Progenitor cell of endocrine pancreas (in vitro differentiated cells): ENCODE measurements around the gene ING5. TPM values are rescaled to one million over a fixed set of nuclear protein-coding genes. Genes with fewer than 3 reads are reported as not detected.

Experiments
- DNase-seq: peaks from one replicate; pipeline ENCODE4 v3.0.0; 2021; ENCODE audit warnings: low spot score; ENCODE audit not compliant: unreplicated experiment
- H3K27ac Mint-ChIP-seq: 2 replicates; pipeline ENCODE4 v1.8.0; 2021; ENCODE audit warnings: mild to moderate bottlenecking, moderate library complexity, mixed read lengths
- H3K27me3 Mint-ChIP-seq: 2 replicates; pipeline ENCODE4 v1.8.0; 2021; ENCODE audit warnings: mixed read lengths
- H3K36me3 Mint-ChIP-seq: 2 replicates; pipeline ENCODE4 v1.8.0; 2022; ENCODE audit warnings: mixed read lengths; ENCODE audit not compliant: insufficient read depth
- H3K4me1 Mint-ChIP-seq: 2 replicates; pipeline ENCODE4 v1.8.0; 2021; ENCODE audit warnings: low read depth, mixed read lengths
- H3K4me3 Mint-ChIP-seq: 2 replicates; pipeline ENCODE4 v1.8.0; 2021; ENCODE audit warnings: low read depth, mild to moderate bottlenecking, moderate library complexity, mixed read lengths
- H3K9me3 Mint-ChIP-seq: 2 replicates; pipeline ENCODE4 v1.8.0; 2021; ENCODE audit warnings: low read depth, mixed read lengths
- total RNA-seq: library from RNA; stranded (reverse); gene quantifications from 2 replicates; pipeline ENCODE4 v1.2.1, GENCODE V29; 2021
- TF ChIP-seq, protein P1 (sequence below): fragments of 200-600 bp; sonication (generic); IDR thresholded peaks from one replicate; pipeline ENCODE4 v1.5.0; 2021; ENCODE audit warnings: antibody characterized with exemption, mild to moderate bottlenecking; ENCODE audit not compliant: unreplicated experiment

The ING5 gene
- total RNA-seq, 1 donor from 2014 or later: 65.9 TPM

DNA sequence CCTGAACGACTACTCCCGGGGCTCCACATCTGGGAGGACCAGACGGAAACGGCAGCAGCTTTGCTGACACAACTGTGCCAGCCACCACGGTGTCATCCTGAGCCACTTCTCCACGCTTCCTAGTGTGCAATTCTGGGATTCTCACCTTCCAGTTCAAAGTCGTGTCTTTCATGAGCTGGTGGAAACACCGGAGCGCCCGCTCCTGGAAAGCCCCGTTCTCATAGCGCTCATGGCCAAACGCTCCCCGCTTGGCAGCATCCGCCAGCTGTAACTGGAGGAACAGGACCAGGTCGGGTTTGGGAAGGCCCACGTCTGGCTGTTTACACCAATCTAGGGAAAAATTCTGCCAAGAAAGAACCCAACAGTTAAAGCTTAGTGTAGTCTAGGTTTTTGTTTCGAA, 23.5 kb upstream of the ING5 start:
- no peak for DNase-seq
- Mint-ChIP-seq H3K9me3 (no peaks in the 10 kb centered on the region), H3K36me3 (peaks cover 12% of the 10 kb centered on the region), H3K4me1 (no peaks in the 10 kb centered on the region), H3K27me3 (no peaks in the 10 kb centered on the region), H3K4me3 (no peak overlapping the region), H3K27ac (no peak overlapping the region)
- TF ChIP-seq, protein P1, sequence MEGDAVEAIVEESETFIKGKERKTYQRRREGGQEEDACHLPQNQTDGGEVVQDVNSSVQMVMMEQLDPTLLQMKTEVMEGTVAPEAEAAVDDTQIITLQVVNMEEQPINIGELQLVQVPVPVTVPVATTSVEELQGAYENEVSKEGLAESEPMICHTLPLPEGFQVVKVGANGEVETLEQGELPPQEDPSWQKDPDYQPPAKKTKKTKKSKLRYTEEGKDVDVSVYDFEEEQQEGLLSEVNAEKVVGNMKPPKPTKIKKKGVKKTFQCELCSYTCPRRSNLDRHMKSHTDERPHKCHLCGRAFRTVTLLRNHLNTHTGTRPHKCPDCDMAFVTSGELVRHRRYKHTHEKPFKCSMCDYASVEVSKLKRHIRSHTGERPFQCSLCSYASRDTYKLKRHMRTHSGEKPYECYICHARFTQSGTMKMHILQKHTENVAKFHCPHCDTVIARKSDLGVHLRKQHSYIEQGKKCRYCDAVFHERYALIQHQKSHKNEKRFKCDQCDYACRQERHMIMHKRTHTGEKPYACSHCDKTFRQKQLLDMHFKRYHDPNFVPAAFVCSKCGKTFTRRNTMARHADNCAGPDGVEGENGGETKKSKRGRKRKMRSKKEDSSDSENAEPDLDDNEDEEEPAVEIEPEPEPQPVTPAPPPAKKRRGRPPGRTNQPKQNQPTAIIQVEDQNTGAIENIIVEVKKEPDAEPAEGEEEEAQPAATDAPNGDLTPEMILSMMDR: no peak

DNA sequence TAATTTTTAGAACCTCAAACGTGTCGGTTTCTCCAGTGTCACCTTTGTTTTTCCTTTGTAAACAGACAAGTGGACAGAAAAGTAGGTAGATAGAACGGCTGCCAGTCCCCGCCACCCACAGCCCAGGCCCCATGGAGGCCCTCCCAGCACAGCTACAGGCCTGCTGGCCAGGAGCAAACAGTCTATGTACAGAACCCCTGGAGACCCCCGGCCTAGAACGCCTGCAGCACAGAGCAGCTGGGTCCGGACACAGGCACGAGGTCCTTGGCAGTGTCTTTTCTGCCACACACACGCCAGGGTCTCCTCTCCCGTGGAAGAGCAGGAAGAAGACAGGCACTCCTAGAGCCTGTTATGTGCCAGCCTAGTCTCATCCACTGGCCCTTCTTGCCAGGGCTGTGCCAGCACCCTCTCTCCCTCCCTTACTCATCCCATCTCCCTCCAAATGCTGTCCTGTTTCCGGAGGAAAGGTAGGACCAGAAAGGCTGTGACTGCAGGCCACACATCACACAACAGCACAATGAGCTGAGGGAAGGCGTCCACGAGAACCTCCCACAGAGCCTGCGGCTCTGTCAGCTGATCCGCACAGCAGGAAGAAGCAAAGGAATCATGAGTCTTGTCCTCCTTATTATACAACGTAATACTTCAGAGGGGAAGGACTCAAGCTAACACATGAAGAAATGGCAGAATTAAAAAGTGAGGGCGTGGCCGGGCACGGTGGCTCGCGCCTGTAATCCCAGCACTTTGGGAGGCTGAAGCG, 22.9 kb upstream of the ING5 start:
- Mint-ChIP-seq H3K27me3 (no peaks in the 10 kb centered on the region), H3K27ac (no peak overlapping the region), H3K4me3 (no peak overlapping the region)

DNA sequence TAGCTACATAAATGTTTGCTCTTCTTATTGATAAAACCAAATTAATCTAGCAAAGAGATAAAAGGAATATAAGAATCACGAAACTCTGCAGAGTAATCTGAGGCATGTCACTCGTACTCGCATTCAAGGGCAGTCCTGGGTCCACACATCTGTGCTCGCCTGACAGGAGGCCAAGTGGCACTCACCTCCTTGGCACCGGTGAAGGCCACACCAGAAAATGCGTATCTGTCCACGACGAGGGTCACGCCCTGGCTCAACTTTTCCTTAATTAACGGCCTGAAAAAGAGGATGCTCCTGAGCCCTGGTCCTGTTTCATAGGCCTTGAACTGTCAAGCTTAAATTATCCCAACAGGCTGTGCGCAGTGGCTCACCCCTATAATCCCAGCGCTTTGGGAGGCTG, 21.8 kb upstream of the ING5 start:
- Mint-ChIP-seq H3K27me3 (no peaks in the 10 kb centered on the region), H3K4me1 (no peaks in the 10 kb centered on the region), H3K27ac (peak overlapping the region; percentile 55), H3K36me3 (peaks cover 12% of the 10 kb centered on the region), H3K4me3 (no peak overlapping the region), H3K9me3 (no peaks in the 10 kb centered on the region)
- TF ChIP-seq, protein P1: no peak
- no peak for DNase-seq

More for the DNA sequence above, 22.9 kb upstream of the ING5 start:
- H3K4me1 Mint-ChIP-seq: no peaks in the 10 kb centered on the region
- DNase-seq: no peak
- TF ChIP-seq, protein P1: no peak
- no peaks in the 10 kb centered on the region for H3K9me3 Mint-ChIP-seq
- peaks cover 12% of the 10 kb centered on the region for H3K36me3 Mint-ChIP-seq

DNA sequence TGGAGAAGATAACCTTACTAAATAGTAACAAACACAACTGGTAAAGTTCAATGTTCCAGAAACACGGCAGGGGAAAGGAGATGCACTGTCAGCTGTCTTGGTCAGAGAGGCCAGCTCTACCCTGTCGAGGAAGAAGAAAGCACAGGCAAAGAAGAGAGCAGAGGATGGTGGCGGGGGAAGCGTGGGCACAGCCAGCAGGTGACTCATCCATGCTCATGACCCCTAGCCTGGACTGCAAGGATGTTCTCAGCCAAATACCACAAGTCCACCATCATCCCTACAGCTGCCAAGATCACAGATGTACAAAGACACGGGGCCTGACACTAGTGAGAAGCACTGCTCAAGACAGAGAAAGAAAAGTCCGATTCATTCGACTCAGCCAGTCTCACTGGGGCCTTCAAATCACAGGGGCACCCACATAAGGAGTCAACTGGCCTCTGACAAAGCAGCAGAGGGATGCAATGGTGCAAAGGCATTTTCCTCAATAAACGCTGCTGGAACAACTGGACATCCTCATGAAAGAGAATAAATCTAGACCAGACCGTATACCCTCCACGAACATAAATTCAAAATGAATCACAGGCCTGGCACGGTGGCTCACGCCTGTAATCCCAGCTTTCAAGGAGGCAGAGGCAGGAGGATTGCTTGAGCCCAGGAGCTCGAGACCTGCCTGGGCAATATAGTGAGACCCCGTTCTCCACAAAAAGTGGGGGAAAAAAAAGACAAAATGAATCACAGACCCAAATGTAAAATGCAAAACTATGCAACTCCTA, 20.8 kb upstream of the ING5 start:
- H3K4me3 Mint-ChIP-seq: no peak overlapping the region
- H3K9me3 Mint-ChIP-seq: no peaks in the 10 kb centered on the region
- peaks cover 12% of the 10 kb centered on the region for H3K36me3 Mint-ChIP-seq
- peaks cover 4% of the 10 kb centered on the region for H3K4me1 Mint-ChIP-seq
- peak overlapping the region; percentile 55 for H3K27ac Mint-ChIP-seq
- TF ChIP-seq, protein P1: no peak
- no peaks in the 10 kb centered on the region for H3K27me3 Mint-ChIP-seq
- no peak for DNase-seq

DNA sequence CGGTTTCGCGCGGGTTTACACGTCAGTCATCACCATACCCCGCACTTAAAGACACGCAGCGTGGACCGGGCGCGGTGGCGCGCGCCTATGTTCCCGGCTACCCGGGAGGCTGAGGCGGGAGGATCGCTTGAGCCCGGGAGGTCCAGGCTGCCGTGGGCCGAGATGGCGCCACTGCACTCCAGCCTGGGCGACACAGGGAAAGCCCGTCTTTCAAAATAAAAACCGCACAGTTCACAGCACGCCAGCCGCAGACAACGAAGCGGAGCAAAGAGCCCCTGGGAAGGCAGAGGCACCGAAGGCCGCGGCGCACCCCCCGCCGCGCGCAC, 15.6 kb upstream of the ING5 start:
- H3K27me3 Mint-ChIP-seq: no peaks in the 10 kb centered on the region
- H3K9me3 Mint-ChIP-seq: no peaks in the 10 kb centered on the region
- TF ChIP-seq, protein P1: no peak
- peaks cover 3% of the 10 kb centered on the region for H3K36me3 Mint-ChIP-seq
- peaks cover 8% of the 10 kb centered on the region for H3K4me1 Mint-ChIP-seq
- DNase-seq: no peak
- H3K27ac Mint-ChIP-seq: peak overlapping the region; percentile 82
- H3K4me3 Mint-ChIP-seq: peak overlapping the region; percentile 86
